H9 (cell line): Measurements from ENCODE around the gene PTPRK. TPM values are rescaled to one million over a fixed set of nuclear protein-coding genes. Genes with fewer than 3 reads are reported as not detected.

ENCODE experiments used
- DNase-seq: peaks from one replicate; pipeline ENCODE4 v3.0.0-alpha.2; 2017
- H2AFZ ChIP-seq: one replicate; pipeline ENCODE4 v1.6.1; 2013; ENCODE audit warnings: mild to moderate bottlenecking, low read length, control low read depth, moderate library complexity
- H2AK5ac ChIP-seq: 2 replicates; pipeline ENCODE4 v1.6.1; 2013; ENCODE audit warnings: low read length, control low read depth, mixed read lengths; ENCODE audit not compliant: insufficient read length
- H2BK120ac ChIP-seq: one replicate; pipeline ENCODE4 v1.6.1; 2013; ENCODE audit warnings: low read depth, mild to moderate bottlenecking, low read length, control low read depth, inconsistent platforms; ENCODE audit not compliant: poor library complexity, severe bottlenecking
- H2BK12ac ChIP-seq: 2 replicates; pipeline ENCODE4 v1.6.1; 2013; ENCODE audit warnings: low read length, control low read depth, mixed read lengths, low read depth; ENCODE audit not compliant: insufficient read length
- H2BK15ac ChIP-seq: 2 replicates; pipeline ENCODE4 v1.6.1; 2013; ENCODE audit warnings: low read depth, low read length, control low read depth
- H2BK20ac ChIP-seq: one replicate; pipeline ENCODE4 v1.6.1; 2013; ENCODE audit warnings: low read depth, mild to moderate bottlenecking, low read length, control low read depth, inconsistent platforms; ENCODE audit not compliant: poor library complexity, severe bottlenecking
- H2BK5ac ChIP-seq: 2 replicates; pipeline ENCODE4 v1.6.1; 2013; ENCODE audit warnings: low read length, control low read depth, mixed read lengths; ENCODE audit not compliant: insufficient read length
- H3K14ac ChIP-seq: 2 replicates; pipeline ENCODE4 v1.6.1; 2013; ENCODE audit warnings: low read length, control low read depth; ENCODE audit not compliant: insufficient read depth
- H3K18ac ChIP-seq: 2 replicates; pipeline ENCODE4 v1.6.1; 2013; ENCODE audit warnings: low read depth, mild to moderate bottlenecking, mixed read lengths, low read length, control low read depth; ENCODE audit not compliant: insufficient read length
- H3K23ac ChIP-seq: 2 replicates; pipeline ENCODE4 v1.6.1; 2013; ENCODE audit warnings: low read length, control low read depth, mixed read lengths, low read depth; ENCODE audit not compliant: insufficient read length
- H3K23me2 ChIP-seq: 2 replicates; pipeline ENCODE4 v1.6.1; 2013; ENCODE audit warnings: low read depth, mild to moderate bottlenecking, mixed read lengths, low read length, control low read depth; ENCODE audit not compliant: insufficient read length, poor library complexity, severe bottlenecking
- H3K27ac ChIP-seq: 2 replicates; pipeline ENCODE4 v1.5.1; 2013; ENCODE audit warnings: low read length, control low read depth, mixed read lengths, low read depth; ENCODE audit not compliant: insufficient read length
- H3K27me3 ChIP-seq: 2 replicates; pipeline ENCODE4 v1.6.1; 2013; ENCODE audit warnings: low read length, control low read depth, inconsistent platforms; ENCODE audit not compliant: insufficient read depth
- H3K4ac ChIP-seq: 2 replicates; pipeline ENCODE4 v1.6.1; 2013; ENCODE audit warnings: low read depth, mild to moderate bottlenecking, control low read depth, inconsistent platforms, low read length, moderate library complexity
- H3K4me1 ChIP-seq: 2 replicates; pipeline ENCODE4 v1.6.1; 2013; ENCODE audit warnings: low read length, control low read depth, inconsistent platforms; ENCODE audit not compliant: insufficient read depth
- H3K4me2 ChIP-seq: 2 replicates; pipeline ENCODE4 v1.6.1; 2013; ENCODE audit warnings: low read length, control low read depth, mixed read lengths; ENCODE audit not compliant: insufficient read length, insufficient read depth
- H3K56ac ChIP-seq: 2 replicates; pipeline ENCODE4 v1.6.1; 2013; ENCODE audit warnings: low read depth, mild to moderate bottlenecking, mixed read lengths, low read length, control low read depth; ENCODE audit not compliant: insufficient read length
- H3K79me1 ChIP-seq: 2 replicates; pipeline ENCODE4 v1.6.1; 2013; ENCODE audit warnings: low read depth, mild to moderate bottlenecking, moderate library complexity, low read length, control low read depth, inconsistent platforms; ENCODE audit not compliant: insufficient read depth, poor library complexity, severe bottlenecking
- H3K79me2 ChIP-seq: 2 replicates; pipeline ENCODE4 v1.6.1; 2013; ENCODE audit warnings: low read length, control low read depth, inconsistent platforms; ENCODE audit not compliant: insufficient read depth
- H3K9ac ChIP-seq: 2 replicates; pipeline ENCODE4 v1.6.1; 2013; ENCODE audit warnings: low read length, control low read depth, mixed read lengths; ENCODE audit not compliant: insufficient read length; ENCODE audit errors: extremely low read depth
- H3K9me3 ChIP-seq: one replicate; pipeline ENCODE4 v1.6.1; 2013; ENCODE audit warnings: low read depth, low read length, inconsistent platforms; ENCODE audit not compliant: control insufficient read depth
- H3T11ph ChIP-seq: one replicate; pipeline ENCODE4 v1.6.1; 2013; ENCODE audit warnings: mild to moderate bottlenecking, low read length, control low read depth, inconsistent platforms
- H4K20me1 ChIP-seq: one replicate; pipeline ENCODE4 v1.6.1; 2013; ENCODE audit not compliant: control insufficient read depth, insufficient read length, insufficient read depth
- H4K5ac ChIP-seq: 2 replicates; pipeline ENCODE4 v1.6.1; 2013; ENCODE audit warnings: low read depth, mild to moderate bottlenecking, mixed read lengths, low read length, control low read depth; ENCODE audit not compliant: insufficient read length
- H4K8ac ChIP-seq: replicated peaks from 2 replicates; pipeline ENCODE4 v1.6.1; 2013; ENCODE audit warnings: low read length, control low read depth, mixed read lengths, low read depth; ENCODE audit not compliant: insufficient read length
- H4K91ac ChIP-seq: 2 replicates; pipeline ENCODE4 v1.6.1; 2013; ENCODE audit warnings: low read depth, mild to moderate bottlenecking, moderate library complexity, mixed read lengths, low read length, control low read depth; ENCODE audit not compliant: insufficient read length
- H3K27ac Mint-ChIP-seq, 3 experiments: 2 replicates in 2 of 3; 3 replicates in 1 of 3; pipeline ENCODE4 v1.8.0; 2020 to 2021; ENCODE audit warnings: mixed read lengths in 3 of 3, mild to moderate bottlenecking in 1 of 3, moderate library complexity in 1 of 3
- H3K27me3 Mint-ChIP-seq: 2 replicates; pipeline ENCODE4 v1.8.0; 2021; ENCODE audit warnings: low read depth, mild to moderate bottlenecking, moderate library complexity, mixed read lengths
- H3K36me3 Mint-ChIP-seq, 3 experiments: 2 replicates in 2 of 3; 3 replicates in 1 of 3; pipeline ENCODE4 v1.8.0; 2020 to 2021; ENCODE audit warnings: low read depth in 3 of 3, mixed read lengths in 3 of 3; ENCODE audit not compliant: insufficient read depth in 1 of 3
- H3K4me1 Mint-ChIP-seq, 2 experiments: 2 replicates each; pipeline ENCODE4 v1.8.0; 2020; ENCODE audit warnings: mixed read lengths in 2 of 2
- H3K4me3 Mint-ChIP-seq, 2 experiments: 2 replicates in 1 of 2; 3 replicates in 1 of 2; pipeline ENCODE4 v1.8.0; 2020 to 2021; ENCODE audit warnings: mild to moderate bottlenecking in 2 of 2, mixed read lengths in 2 of 2, moderate library complexity in 1 of 2
- H3K9me3 Mint-ChIP-seq, 2 experiments: 2 replicates in 1 of 2; 3 replicates in 1 of 2; pipeline ENCODE4 v1.8.0; 2020; ENCODE audit warnings: mild to moderate bottlenecking in 2 of 2, mixed read lengths in 2 of 2, moderate library complexity in 1 of 2
- CTCF ChIP-seq: fragments of 200-600 bp; sonication (generic); conservative IDR thresholded peaks from 3 replicates; pipeline ENCODE4 v1.8.0; 2021; ENCODE audit warnings: antibody characterized with exemption, mild to moderate bottlenecking
- WGBS: extraction: QIAGEN DNeasy Blood & Tissue Kit; methylation state at CpG from one replicate; pipeline ENCODE4 v1.1.7; 2013; ENCODE audit warnings: missing lambda C conversion rate, low lambda C conversion rate, mixed read lengths; ENCODE audit not compliant: insufficient read length; ENCODE audit errors: extremely low coverage; 5-methylcytosine and 5-hydroxymethylcytosine counted together
- total RNA-seq: library from RNA; stranded (reverse); gene quantifications from 2 replicates; pipeline ENCODE4 v1.2.1, GENCODE V29; 2021

Gene PTPRK
- total RNA-seq, 1 experiment from 2014 or later, result 47.9 TPM

GRCh38 chr6:128567029-128567428, 46.6 kb upstream of the PTPRK start:
- WGBS, result no CpG with 5 or more reads among the region's 1 CpG
- TF ChIP-seq CTCF, result no peak

More at GRCh38 chr6:128567029-128567428, 46.6 kb upstream of the PTPRK start:
- H2BK120ac ChIP-seq, result no peak overlapping the region
- H2BK20ac ChIP-seq, result no peak overlapping the region
- H3K27ac ChIP-seq, result no peak overlapping the region
- H4K91ac ChIP-seq, result no peak overlapping the region
- Mint-ChIP-seq H3K36me3 (no peaks in the 10 kb centered on the region), H3K4me1 (peaks cover 11 to 16% of the 10 kb centered on the region in 2 experiments), H3K4me3 (no peak overlapping the region), H3K9me3 (no peaks in the 10 kb centered on the region), H3K27me3 (no peaks in the 10 kb centered on the region), H3K27ac (no peak overlapping the region)
- H3K14ac ChIP-seq, result no peak overlapping the region
- no peak overlapping the region for H4K5ac ChIP-seq
- no peak overlapping the region for H3T11ph ChIP-seq
- no peak overlapping the region for H2AFZ ChIP-seq
- H2BK12ac ChIP-seq, result no peak overlapping the region
- H3K79me1 ChIP-seq, result no peaks in the 10 kb centered on the region
- H2BK15ac ChIP-seq, result no peak overlapping the region
- no peaks in the 10 kb centered on the region for H3K27me3 ChIP-seq
- no peaks in the 10 kb centered on the region for H4K20me1 ChIP-seq
- no peak overlapping the region for H3K9ac ChIP-seq
- no peak overlapping the region for H4K8ac ChIP-seq
- H3K56ac ChIP-seq, result no peak overlapping the region
- no peak overlapping the region for H2AK5ac ChIP-seq
- no peaks in the 10 kb centered on the region for H3K9me3 ChIP-seq
- no peaks in the 10 kb centered on the region for H3K4me1 ChIP-seq
- no peak overlapping the region for H3K23ac ChIP-seq
- H3K18ac ChIP-seq, result no peak overlapping the region
- no peaks in the 10 kb centered on the region for H3K23me2 ChIP-seq
- no peak overlapping the region for H2BK5ac ChIP-seq
- no peaks in the 10 kb centered on the region for H3K79me2 ChIP-seq
- no peak for DNase-seq
- no peak overlapping the region for H3K4me2 ChIP-seq
- no peak overlapping the region for H3K4ac ChIP-seq
